Measurements from ENCODE around the gene IZUMO1.

DNA sequence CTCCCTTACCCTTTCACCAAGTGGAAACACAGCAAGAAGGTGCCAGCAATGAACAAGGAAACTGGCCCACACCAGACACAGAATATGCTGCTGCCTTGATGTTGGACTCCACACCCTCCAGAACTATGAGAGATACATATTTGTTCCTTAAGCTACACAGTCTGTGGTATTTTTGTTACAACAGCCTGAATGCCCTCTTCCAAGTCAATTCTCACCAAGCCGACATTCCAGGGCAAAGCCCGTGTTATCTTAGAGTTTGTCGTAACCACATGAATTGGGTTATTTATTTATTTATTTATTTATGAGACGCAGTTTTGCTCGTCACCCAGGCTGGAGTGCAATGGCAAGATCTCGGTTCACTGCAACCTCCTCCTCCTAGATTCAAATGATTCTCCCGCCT lies 23.6 kb upstream of the IZUMO1 start:
- TF ChIP-seq POLR2AphosphoS5 (IDR thresholded peaks at IDR 0.05) (no peak), POLR2A (IDR thresholded peaks at IDR 0.05) (no peak)
- TF ChIP-seq, protein P1, sequence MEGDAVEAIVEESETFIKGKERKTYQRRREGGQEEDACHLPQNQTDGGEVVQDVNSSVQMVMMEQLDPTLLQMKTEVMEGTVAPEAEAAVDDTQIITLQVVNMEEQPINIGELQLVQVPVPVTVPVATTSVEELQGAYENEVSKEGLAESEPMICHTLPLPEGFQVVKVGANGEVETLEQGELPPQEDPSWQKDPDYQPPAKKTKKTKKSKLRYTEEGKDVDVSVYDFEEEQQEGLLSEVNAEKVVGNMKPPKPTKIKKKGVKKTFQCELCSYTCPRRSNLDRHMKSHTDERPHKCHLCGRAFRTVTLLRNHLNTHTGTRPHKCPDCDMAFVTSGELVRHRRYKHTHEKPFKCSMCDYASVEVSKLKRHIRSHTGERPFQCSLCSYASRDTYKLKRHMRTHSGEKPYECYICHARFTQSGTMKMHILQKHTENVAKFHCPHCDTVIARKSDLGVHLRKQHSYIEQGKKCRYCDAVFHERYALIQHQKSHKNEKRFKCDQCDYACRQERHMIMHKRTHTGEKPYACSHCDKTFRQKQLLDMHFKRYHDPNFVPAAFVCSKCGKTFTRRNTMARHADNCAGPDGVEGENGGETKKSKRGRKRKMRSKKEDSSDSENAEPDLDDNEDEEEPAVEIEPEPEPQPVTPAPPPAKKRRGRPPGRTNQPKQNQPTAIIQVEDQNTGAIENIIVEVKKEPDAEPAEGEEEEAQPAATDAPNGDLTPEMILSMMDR (IDR thresholded peaks at IDR 0.05 in 8 of 11, conservative IDR thresholded peaks at IDR 0.05 in 3 of 11) = no peak
